Tibial nerve (tissue), 4 donors: ENCODE measurements around the gene ATXN2L.

Experiments used
- CTCF ChIP-seq, 5 experiments: fragments of 200-600 bp in 3 of 5; fragments of 450-650 bp in 2 of 5; sonication (generic) in 3 of 5; IDR thresholded peaks; one replicate each; pipeline ENCODE4 v1.5.1; 2016 to 2019; ENCODE audit warnings: antibody characterized with exemption in 5 of 5, mild to moderate bottlenecking in 3 of 5, moderate library complexity in 2 of 5
- EP300 ChIP-seq, 2 donors: sonication (generic); formaldehyde crosslinking; IDR thresholded peaks; one replicate each; pipeline ENCODE4 v1.6.1; 2017; ENCODE audit warnings: antibody characterized with exemption in 2 of 2, mild to moderate bottlenecking in 1 of 2

GRCh38 chr16:28872952-28873351, 50.2 kb downstream of the ATXN2L start:
- no peak for TF ChIP-seq EP300 (IDR thresholded peaks at IDR 0.05)
- no peak for TF ChIP-seq CTCF (IDR thresholded peaks at IDR 0.05)
